ENCODE results near the gene SLC17A5. TPM values are rescaled to one million over a fixed set of nuclear protein-coding genes. Genes with fewer than 3 reads are reported as not detected.

SLC17A5 gene
- total and polyA plus RNA-seq, 9 of the 15 experiments (the other 6 are each of a cell fraction or from before 2014, with no cell fraction given) = 1.3 to 7.2 (median 3.4) TPM

GRCh38 chr6:73564578-73565345, 89.0 kb downstream of the SLC17A5 start (continued):
- 0 out of 2 replicates have a peak, but pooled peaks have one; percentile 40 for TF ChIP-seq ZNF655 (CRISPR knock-in tag; IDR thresholded peaks at IDR 0.05)
- TF ChIP-seq NFE2 (IDR thresholded peaks at IDR 0.05; ENCODE audit: low read depth) = no peak
- TF ChIP-seq NR3C1 (CRISPR knock-in tag; IDR thresholded peaks at IDR 0.05) = no peak
- TF ChIP-seq RBM25 (IDR thresholded peaks at IDR 0.05; ENCODE audit: low read depth, low read length, severe bottlenecking) = no peak
- TF ChIP-seq KLF1 (tag; IDR thresholded peaks at IDR 0.05) = peak; percentile 96
- no peak for TF ChIP-seq ZNF764 (CRISPR knock-in tag; IDR thresholded peaks at IDR 0.05; ENCODE audit: low read depth)
- TF ChIP-seq TEAD2 (tag; IDR thresholded peaks at IDR 0.05) = peak; percentile 99
- no peak for TF ChIP-seq ZNF316 (IDR thresholded peaks at IDR 0.05)
- TF ChIP-seq MCM5 (IDR thresholded peaks at IDR 0.05; ENCODE audit: low read depth) = no peak
- TF ChIP-seq SNRNP70 (optimal IDR thresholded peaks at IDR 0.05; ENCODE audit: low read depth, low read length) = no peak
- TF ChIP-seq HSF4 (CRISPR knock-in tag; IDR thresholded peaks at IDR 0.05; ENCODE audit: borderline replicate concordance) = peak; percentile 98
- peak; percentile 94; the same call in 1 of the 2 replicates for TF ChIP-seq NR2F6 (CRISPR knock-in tag; IDR thresholded peaks at IDR 0.05)
- peak; percentile 88 for TF ChIP-seq E4F1 (CRISPR knock-in tag; IDR thresholded peaks at IDR 0.05; ENCODE audit: borderline replicate concordance)
- no peak for TF ChIP-seq HMGXB4 (CRISPR knock-in tag; IDR thresholded peaks at IDR 0.05)
- TF ChIP-seq HNRNPH1 (optimal IDR thresholded peaks at IDR 0.05; ENCODE audit: low read depth, low read length) = no peak
- no peak for TF ChIP-seq CBX5 (IDR thresholded peaks at IDR 0.05; ENCODE audit: borderline replicate concordance, low read depth)
- TF ChIP-seq DLX4 (CRISPR knock-in tag; IDR thresholded peaks at IDR 0.05) = peak; percentile 75
- TF ChIP-seq FOXP4 (CRISPR knock-in tag; IDR thresholded peaks at IDR 0.05; ENCODE audit: borderline replicate concordance) = no peak
- no peak for TF ChIP-seq SIN3B (IDR thresholded peaks at IDR 0.05; ENCODE audit: low read depth)
- TF ChIP-seq DDX20 (tag; IDR thresholded peaks at IDR 0.05; ENCODE audit: low read depth) = peak; percentile 99
- TF ChIP-seq SMARCB1 (IDR thresholded peaks at IDR 0.05; ENCODE audit: insufficient read length, low read depth) = no peak

Measured in K562 (cell line).